NCI-H2227 (cell line): Measurements from ENCODE around the gene KRTAP19-3.
"Not testable (repeated sequence)": the region's sequence is repeated elsewhere in the genome, so short reads cannot be mapped to it uniquely, and the experiment has no call there.

Experiments used
- DNase-seq: peaks from one replicate; lab custom pipeline; 2025; ENCODE audit not compliant: unreplicated experiment; lab: John Stamatoyannopoulos, UW

KRTAP19-3 gene

GRCh38 chr21:30491963-30492428 lies at the start of gene KRTAP19-3:
Gene KRTAP19-3 (minus strand): TSS chr21:30492013. CDS start chr21:30491957, 56 bp downstream.
- no peak for DNase-seq

GRCh38 chr21:30518876-30519275 lies 27.1 kb upstream of the KRTAP19-3 start:
- no peak for DNase-seq

- no peak for DNase-seq
Observed at GRCh38 chr21:30515681-30516080, 23.9 kb upstream of the KRTAP19-3 start.

DNA sequence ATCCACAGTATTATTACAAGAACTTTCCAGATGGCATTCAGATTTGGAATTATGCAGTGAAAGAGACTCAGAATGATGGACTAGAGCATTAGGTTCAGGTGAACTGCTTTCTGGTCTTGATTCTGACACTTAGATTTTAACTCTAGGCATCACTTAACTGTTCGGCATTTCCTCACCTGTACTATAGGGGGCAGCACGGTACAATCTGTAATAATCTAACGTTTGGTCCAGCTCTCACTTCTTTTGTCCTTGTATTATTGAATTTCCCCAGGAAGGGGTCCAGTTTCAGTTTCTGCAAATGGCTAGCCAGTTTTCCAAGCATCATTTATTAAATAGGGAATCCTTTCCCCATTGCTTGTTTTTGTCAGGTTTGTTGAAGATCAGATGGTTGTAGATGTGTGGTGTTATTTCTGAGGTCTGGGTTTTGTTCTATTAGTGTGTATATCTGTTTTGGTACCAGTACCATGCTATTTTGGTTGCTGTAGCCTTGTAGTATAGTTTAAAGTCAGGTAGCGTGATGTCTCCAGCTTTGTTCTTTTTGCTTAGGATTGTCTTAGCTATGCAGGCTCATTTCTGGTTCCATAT lies 13.9 kb upstream of the KRTAP19-3 start:
- DNase-seq: not testable (repeated sequence)

- DNase-seq: no peak
Observed at GRCh38 chr21:30502041-30502440, 10.2 kb upstream of the KRTAP19-3 start, which contains the start of gene KRTAP19-5. Gene KRTAP19-5 (minus strand): TSS chr21:30502141. CDS start chr21:30502090, 51 bp downstream.

DNA sequence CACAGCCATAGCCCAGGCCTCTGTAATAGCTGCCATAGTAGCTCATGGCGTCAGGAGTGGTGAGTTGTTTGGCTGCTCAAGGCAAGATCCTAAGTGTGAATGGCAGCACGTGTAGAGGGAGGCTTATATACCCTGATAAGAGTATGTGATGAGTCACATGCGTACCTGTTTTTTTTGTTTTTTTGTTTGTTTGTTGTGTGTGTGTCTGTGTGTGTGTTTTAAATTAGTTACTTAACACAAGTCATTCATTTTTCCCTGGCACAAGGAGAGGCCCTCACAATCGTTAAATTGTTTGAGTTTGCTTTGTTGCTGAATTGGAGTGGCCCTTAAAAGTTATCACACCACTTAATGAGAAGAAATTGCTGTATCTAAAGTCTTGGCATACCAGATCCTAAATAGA lies 5.3 kb upstream of the KRTAP19-3 start, which contains the start of gene KRTAP19-4:
Gene KRTAP19-4, minus strand, starts transcription at position 101 of the 400 bp plus-strand sequence. Its CDS starts 55 bp downstream, at position 46.
- no peak for DNase-seq

DNA sequence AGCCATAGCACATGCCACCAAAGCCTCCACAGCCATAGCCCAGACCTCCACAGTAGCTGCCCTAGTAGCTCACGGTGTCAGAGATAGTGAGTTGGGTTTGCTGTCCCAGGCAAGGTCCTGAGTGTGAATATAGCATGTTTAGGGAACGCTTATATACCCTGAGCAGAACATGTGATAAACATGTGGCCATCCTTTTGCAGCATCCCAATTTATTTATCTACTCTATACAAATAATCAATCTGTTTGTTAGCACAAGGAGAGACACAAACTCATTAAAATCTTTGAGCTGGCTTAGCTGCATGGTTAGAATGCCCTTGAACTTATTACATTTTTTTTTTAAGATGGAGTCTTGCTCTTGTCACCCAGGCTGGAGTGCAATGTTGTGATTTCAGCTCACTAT lies 4.5 kb downstream of the KRTAP19-3 start, which contains the start of gene KRTAP19-2:
Gene KRTAP19-2, minus strand, starts transcription at position 101 of the 400 bp plus-strand sequence. Its CDS starts 88 bp downstream, at position 13.
- DNase-seq: no peak

DNA sequence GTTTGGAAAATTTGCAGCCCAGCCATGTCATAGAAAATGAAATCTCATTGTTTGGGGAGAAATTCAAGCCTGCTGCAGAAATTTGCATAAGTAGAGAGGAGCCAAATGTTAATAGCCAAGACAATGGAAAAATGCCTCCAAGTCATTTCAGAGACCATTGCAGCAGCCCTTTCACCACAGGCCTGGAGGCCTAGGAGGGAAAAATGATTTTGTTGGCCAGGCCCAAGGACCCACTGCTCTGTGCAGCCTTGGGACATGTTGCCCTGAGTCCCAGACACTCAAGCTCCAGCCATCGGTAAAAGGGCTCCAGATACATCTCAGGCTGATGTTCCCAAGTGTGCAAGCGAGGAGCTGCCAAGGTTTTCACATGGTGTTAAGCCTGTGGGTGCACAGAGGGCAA lies 5.6 kb downstream of the KRTAP19-3 start:
- no peak for DNase-seq

DNA sequence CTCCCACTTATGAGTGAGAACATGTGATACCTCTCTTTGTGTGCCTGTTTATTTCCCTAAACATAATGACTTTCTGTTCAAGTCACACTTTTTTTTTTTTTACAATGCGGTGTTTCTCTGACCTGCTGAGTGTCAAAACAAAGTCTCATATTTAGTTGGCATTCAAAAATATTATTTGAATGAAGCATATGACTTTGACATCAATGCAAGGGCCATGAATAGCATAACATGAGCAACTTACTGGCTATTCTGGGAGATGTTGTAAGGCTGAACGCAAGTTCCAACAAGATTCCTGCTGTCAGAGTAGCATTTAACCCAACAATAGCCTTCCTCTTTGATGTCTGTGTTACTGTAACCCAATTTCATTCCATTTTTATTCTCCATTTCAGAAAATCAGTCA lies 9.7 kb downstream of the KRTAP19-3 start:
- no peak for DNase-seq

DNA sequence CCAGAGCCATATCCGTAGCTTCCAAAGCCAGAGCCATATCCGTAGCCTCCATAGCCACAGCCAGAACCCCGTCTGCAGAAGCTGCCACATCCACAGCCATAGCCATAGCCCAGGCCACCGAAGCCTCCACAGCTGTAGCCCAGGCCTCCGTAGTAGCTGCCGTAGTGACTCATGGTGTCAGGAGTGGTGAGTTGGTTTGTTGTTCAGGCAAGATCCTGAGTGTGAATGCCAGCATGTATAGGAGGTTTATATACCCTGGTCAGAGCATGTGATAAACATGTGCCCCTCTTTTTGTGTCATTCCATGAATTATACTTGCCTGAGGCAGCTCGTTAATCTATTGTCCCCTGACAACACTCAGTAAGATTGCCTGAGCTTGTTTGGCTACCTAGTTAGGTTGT lies 11.7 kb downstream of the KRTAP19-3 start, which contains the start of gene KRTAP19-1:
Gene KRTAP19-1, minus strand, starts transcription at position 223 of the 400 bp plus-strand sequence. Its CDS starts 50 bp downstream, at position 173.
- no peak for DNase-seq

DNA sequence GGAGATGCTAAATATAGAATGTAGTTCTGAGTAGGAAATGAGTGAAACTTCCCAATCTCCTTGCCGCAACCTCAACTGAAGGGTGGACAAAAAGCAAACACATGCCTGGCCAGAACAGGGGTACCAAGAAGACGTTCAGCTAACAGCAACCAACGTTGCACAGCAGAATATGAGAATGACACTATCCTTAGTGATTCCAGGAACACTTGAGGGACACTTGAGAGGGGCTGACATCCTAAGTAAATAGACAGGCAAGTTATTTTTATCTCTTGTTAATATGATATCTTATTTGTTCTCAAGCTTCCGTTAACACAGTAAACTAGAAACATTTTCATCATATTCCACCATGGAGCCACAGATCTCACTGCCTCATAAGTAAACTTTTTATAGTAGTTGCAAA lies 12.6 kb downstream of the KRTAP19-3 start:
- DNase-seq: no peak

DNA sequence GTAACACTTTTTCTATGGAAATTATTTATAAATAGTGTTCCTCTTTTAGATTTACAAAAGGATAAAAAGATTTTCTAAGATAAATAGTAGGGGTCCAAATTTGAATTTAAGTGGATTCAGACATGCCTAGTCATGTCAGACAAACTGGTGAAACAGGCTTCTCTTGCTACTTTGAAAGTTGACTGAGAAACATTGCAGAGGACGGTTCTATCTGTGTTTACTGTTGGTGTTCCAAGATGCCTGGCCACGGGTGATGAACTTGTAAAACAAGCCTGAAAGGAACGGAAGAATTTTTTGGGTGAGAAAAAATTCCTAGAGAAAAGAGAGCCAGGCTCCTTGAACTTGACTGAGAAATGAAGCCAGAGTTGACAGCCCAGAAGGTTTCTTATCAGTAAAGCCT lies 13.8 kb downstream of the KRTAP19-3 start:
- DNase-seq: no peak

- no peak for DNase-seq
Observed at GRCh38 chr21:30468900-30469714, 22.7 kb downstream of the KRTAP19-3 start.

GRCh38 chr21:30463713-30464112 lies 28.1 kb downstream of the KRTAP19-3 start:
- no peak for DNase-seq

- no peak for DNase-seq
Observed at GRCh38 chr21:30448514-30448913, 43.3 kb downstream of the KRTAP19-3 start.

- no peak for DNase-seq
Observed at GRCh38 chr21:30447056-30447455, 44.8 kb downstream of the KRTAP19-3 start.

DNA sequence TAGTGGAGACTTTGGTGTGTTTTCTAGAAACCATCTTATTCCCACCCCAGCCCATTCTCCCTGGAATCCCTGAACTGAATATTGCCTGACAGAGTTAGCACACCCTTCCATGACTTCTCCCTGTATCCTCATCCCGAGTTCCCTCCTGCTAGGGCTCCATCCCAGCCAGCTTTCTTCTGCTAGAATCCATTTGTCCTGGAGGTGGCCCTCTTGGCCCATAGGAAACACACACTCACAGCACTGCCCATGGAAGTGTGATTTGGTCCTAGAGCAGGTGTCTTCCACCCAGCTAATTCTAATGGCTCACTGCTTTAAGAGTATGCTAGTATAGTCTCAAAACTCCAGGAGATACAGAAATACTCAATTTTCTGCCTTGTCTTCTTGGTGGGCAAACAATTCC lies 47.6 kb downstream of the KRTAP19-3 start:
- no peak for DNase-seq

GRCh38 chr21:30443226-30443625 lies 48.6 kb downstream of the KRTAP19-3 start:
- DNase-seq: no peak
